ENCODE data around the gene TMEM131.

- TF ChIP-seq CTCF (conservative IDR thresholded peaks at IDR 0.05), result no peak
- no peak for TF ChIP-seq EZH2 (IDR thresholded peaks at IDR 0.05; ENCODE audit: low read depth)
Observed at GRCh38 chr2:97758131-97758705, 237.5 kb downstream of the TMEM131 start.

All from PC-9 (cell line).